K562 (cell line): Measurements from ENCODE around the gene NDUFAF5. TPM values are rescaled to one million over a fixed set of nuclear protein-coding genes. Genes with fewer than 3 reads are reported as not detected.

Experiments used
- AFF1 ChIP-seq, 2 experiments: fragments of 450-650 bp; IDR thresholded peaks; 2 replicates each; pipeline ENCODE4 v1.6.1; 2018; ENCODE audit warnings: mild to moderate bottlenecking in 2 of 2, low read depth in 1 of 2; ENCODE audit not compliant: partially characterized antibody in 2 of 2
- BRF1 ChIP-seq: IDR thresholded peaks from 3 replicates; pipeline ENCODE4 v1.6.1; 2011; ENCODE audit warnings: borderline replicate concordance, mild to moderate bottlenecking; ENCODE audit not compliant: insufficient read length; ENCODE audit errors: extremely low read depth
- CBX3 ChIP-seq, 2 experiments: IDR thresholded peaks; 1 replicate in 1 of 2; 2 replicates in 1 of 2; pipeline ENCODE4 v1.6.1; 2012; ENCODE audit warnings: inconsistent platforms in 2 of 2, low read length in 2 of 2, borderline replicate concordance in 1 of 2, control low read depth in 1 of 2
- CC2D1A ChIP-seq: fragments of 450-650 bp; IDR thresholded peaks from 2 replicates; pipeline ENCODE4 v1.6.1; 2017; ENCODE audit warnings: mild to moderate bottlenecking
- CUX1 ChIP-seq: fragments of 200-800 bp; sonication (Bioruptor generic); IDR thresholded peaks from 2 replicates; pipeline ENCODE4 v1.6.1; 2016; ENCODE audit warnings: missing genetic modification characterization, missing compliant biosample characterization
- GTF2E2 ChIP-seq: fragments of 200-800 bp; sonication (Bioruptor generic); IDR thresholded peaks from 2 replicates; pipeline ENCODE4 v1.6.1; 2016; ENCODE audit warnings: missing genetic modification characterization, missing compliant biosample characterization
- NCOA6 ChIP-seq: fragments of 450-650 bp; IDR thresholded peaks from 2 replicates; pipeline ENCODE4 v1.6.1; 2017; ENCODE audit warnings: mild to moderate bottlenecking
- NEUROD1 ChIP-seq: fragments of 150-350 bp; IDR thresholded peaks from 2 replicates; pipeline ENCODE4 v1.6.1; 2014; ENCODE audit warnings: borderline replicate concordance, low read length, low read depth; ENCODE audit not compliant: partially characterized antibody
- PPARD ChIP-seq: fragments of 250-450 bp; sonication (Bioruptor Pico); IDR thresholded peaks from 2 replicates; pipeline ENCODE4 v1.8.0; 2022; ENCODE audit warnings: inconsistent platforms, mild to moderate bottlenecking, moderate library complexity
- PRMT5 ChIP-seq: sonication (generic); formaldehyde crosslinking; IDR thresholded peaks from 2 replicates; pipeline ENCODE4 v1.5.0; 2020; ENCODE audit warnings: missing genetic modification reagents
- SNRNP70 ChIP-seq: fragments of 200-400 bp; formaldehyde crosslinking; optimal IDR thresholded peaks from 2 replicates; pipeline ENCODE3; 2017; ENCODE audit warnings: low read depth, low read length
- TBP ChIP-seq: optimal IDR thresholded peaks from 2 replicates; pipeline ENCODE3; 2011; ENCODE audit warnings: low read depth, low read length, improper control_type of control experiment
- TSC22D4 ChIP-seq: fragments of 450-650 bp; IDR thresholded peaks from 2 replicates; pipeline ENCODE4 v1.6.1; 2016; ENCODE audit warnings: missing genetic modification characterization, missing biosample characterization, control low read depth
- U2AF1 ChIP-seq: fragments of 200-400 bp; formaldehyde crosslinking; optimal IDR thresholded peaks from 2 replicates; pipeline ENCODE3; 2017; ENCODE audit warnings: mild to moderate bottlenecking, low read depth, low read length, moderate library complexity
- ZNF124 ChIP-seq: sonication (generic); formaldehyde crosslinking; IDR thresholded peaks from 2 replicates; pipeline ENCODE4 v1.8.1; 2022; ENCODE audit warnings: missing genetic modification reagents
- ZNF274 ChIP-seq: IDR thresholded peaks from 2 replicates; pipeline ENCODE4 v1.6.1; 2011; ENCODE audit warnings: low read depth, mild to moderate bottlenecking, low read length, moderate library complexity, borderline replicate concordance
- ZNF512 ChIP-seq: IDR thresholded peaks from 2 replicates; pipeline ENCODE4 v1.6.1; 2016; ENCODE audit warnings: missing genetic modification characterization, missing compliant biosample characterization
- polyA plus RNA-seq, 8 experiments: library from polyadenylated mRNA; depleted of rRNA in 4 of 8; stranded (reverse) in 5 of 8; unstranded in 3 of 8; fragments of >200 nt; fragmentation: Nextera tagmentation in 2 of 8; fragmentation: Illumina TruSeq in 1 of 8; extraction: Ambion mirVana in 2 of 8; extraction: Trizol in 1 of 8; gene quantifications; 2 replicates each; pipeline versions ENCODE4 v1.2.1 to v1.2.3, GENCODE V29; 2011 to 2014; ENCODE audit warnings: inconsistent platforms in 1 of 8, missing spikeins in 1 of 8
- total RNA-seq, 7 experiments: library from RNA; depleted of rRNA in 6 of 7; stranded (reverse); fragments of >200 nt in 6 of 7; fragmentation: Illumina TruSeq in 2 of 7; extraction: Trizol in 2 of 7; gene quantifications; 2 replicates each; pipeline versions ENCODE4 v1.2.1 to v1.2.3, GENCODE V29; 2011 to 2021; ENCODE audit warnings: low replicate concordance in 1 of 7

The NDUFAF5 gene
- total and polyA plus RNA-seq, 9 of the 15 experiments (the other 6 are each of a cell fraction or from before 2014, with no cell fraction given): 17.2 to 33.1 (median 27.3) TPM

GRCh38 chr20:13784893-13785715 is at the start of gene NDUFAF5, which contains the start of gene ESF1 (continued):
- no peak for TF ChIP-seq CUX1
- TF ChIP-seq ZNF274: no peak
- 0 out of 3 replicates have a peak, but pooled peaks of 1 of the 2 experiments have one; percentile 43 for TF ChIP-seq CBX3 (IDR thresholded peaks at IDR 0.05; ENCODE audit: borderline replicate concordance in 1 of 2, low read length in 2 of 2)
- no peak for TF ChIP-seq NCOA6
- no peak for TF ChIP-seq SNRNP70
- no peak for TF ChIP-seq TSC22D4
- no peak for TF ChIP-seq PRMT5 (CRISPR knock-in tag)
- no peak for TF ChIP-seq BRF1
- no peak for TF ChIP-seq CC2D1A
- TF ChIP-seq NEUROD1: peak; percentile 80
- no peak for TF ChIP-seq ZNF512 (tag)
- TF ChIP-seq PPARD (CRISPR knock-in tag): no peak
- peak; percentile 57 for TF ChIP-seq TBP
- TF ChIP-seq AFF1 (IDR thresholded peaks at IDR 0.05; ENCODE audit: low read depth in 1 of 2, partially characterized antibody in 2 of 2): peak in 1 of 2 experiments; percentile 84
- TF ChIP-seq ZNF124 (CRISPR knock-in tag): no peak
- TF ChIP-seq GTF2E2: 0 out of 2 replicates have a peak, but pooled peaks have one; percentile 21
- no peak for TF ChIP-seq U2AF1
